Measurements from ENCODE around the gene IL6R.
"Not testable (repeated sequence)": the region's sequence is repeated elsewhere in the genome, so short reads cannot be mapped to it uniquely, and the experiment has no call there.

Gene IL6R

DNA sequence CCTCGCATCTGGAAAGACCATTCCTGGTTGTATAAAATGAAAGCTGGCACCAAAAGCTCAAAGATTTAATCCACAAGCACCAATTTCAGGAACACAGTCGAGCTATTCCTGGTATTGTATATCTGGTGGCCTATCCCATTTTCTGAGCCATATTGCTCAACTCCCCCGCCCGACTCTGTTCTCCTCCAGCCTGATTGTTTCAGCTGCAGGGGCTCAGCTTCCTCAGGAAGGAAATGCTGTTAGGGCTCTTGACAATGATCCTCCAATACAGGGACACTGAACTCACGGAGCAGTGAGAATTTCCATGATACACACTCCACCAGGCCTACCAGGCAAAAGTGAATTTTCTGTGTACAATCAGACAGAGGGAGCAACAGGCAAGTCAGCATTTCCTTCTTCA lies 80.0 kb downstream of the IL6R start:
- no peak for DNase-seq

- no peak for DNase-seq
Observed at GRCh38 chr1:154485910-154486496, 80.9 kb downstream of the IL6R start.

GRCh38 chr1:154486756-154487155 lies 81.6 kb downstream of the IL6R start:
- DNase-seq, result not testable (repeated sequence)

- DNase-seq, result no peak
Observed at GRCh38 chr1:154488922-154489321, 83.8 kb downstream of the IL6R start.

DNA sequence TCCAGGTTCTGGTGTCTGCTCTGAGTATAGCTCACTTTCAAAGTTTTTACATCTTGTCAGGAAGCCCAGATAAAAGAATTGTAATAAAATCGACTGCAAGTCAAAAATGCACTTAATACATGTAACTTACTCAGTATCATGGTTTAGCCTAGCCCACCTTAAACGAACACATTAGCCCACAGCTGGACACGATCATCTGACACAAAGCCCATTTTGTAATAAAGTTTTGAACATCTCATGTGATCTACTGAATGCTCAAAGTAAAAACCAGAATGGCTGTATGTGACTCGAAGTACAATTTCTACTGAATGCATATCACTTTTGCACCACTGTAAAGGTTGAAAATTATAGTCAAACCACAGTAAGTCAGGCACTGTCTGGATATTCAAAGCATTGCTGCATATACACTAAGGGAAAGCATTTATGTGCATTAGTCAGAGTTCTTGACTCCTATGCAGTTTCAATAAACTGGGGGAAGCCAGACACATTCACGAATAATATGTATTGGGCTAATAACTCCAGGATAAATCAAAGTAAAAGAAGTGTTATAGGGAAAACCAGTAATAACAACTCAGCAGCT lies 84.6 kb downstream of the IL6R start:
- no peak for DNase-seq

DNA sequence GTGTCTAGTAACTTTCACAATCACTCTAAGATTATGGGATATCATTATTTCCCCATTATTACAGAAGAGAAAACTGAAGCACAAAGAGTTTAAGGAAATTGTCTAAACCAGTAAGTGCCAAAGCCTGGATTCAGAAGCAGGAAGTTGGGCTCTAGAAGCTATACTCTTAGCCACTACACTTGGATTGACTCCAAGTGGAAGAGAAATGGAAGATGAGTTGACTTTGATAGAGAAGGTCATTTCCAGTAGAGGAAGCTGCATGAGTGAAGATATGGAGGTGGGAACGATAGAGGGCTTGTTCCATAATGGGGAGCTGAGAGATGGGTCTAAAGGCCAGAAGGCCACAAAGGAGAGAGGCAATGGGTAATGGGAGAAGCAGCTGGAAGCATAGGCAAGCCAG lies 85.2 kb downstream of the IL6R start:
- DNase-seq, result no peak

DNA sequence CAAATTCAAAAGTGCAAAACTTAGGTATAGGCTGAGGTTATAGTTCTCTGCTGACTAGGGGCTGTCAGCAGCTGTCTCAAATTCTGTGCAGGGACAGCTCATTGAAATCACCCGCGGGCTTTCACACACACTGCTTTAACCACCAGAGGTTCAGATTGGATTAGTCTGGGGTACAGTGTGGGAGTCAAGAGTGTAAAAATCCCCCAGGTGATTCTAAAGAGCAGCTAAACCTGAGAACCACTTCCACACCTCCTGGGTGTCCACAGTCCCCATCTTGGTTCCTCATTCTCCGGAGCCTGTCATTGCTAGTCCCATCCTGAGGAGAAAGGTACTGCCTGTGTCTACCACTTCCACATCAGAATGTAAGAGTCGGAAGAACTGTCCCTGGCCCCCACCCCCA lies 87.0 kb downstream of the IL6R start:
- DNase-seq, result no peak

- no peak for DNase-seq
Observed at GRCh38 chr1:154493276-154493675, 88.1 kb downstream of the IL6R start.

DNA sequence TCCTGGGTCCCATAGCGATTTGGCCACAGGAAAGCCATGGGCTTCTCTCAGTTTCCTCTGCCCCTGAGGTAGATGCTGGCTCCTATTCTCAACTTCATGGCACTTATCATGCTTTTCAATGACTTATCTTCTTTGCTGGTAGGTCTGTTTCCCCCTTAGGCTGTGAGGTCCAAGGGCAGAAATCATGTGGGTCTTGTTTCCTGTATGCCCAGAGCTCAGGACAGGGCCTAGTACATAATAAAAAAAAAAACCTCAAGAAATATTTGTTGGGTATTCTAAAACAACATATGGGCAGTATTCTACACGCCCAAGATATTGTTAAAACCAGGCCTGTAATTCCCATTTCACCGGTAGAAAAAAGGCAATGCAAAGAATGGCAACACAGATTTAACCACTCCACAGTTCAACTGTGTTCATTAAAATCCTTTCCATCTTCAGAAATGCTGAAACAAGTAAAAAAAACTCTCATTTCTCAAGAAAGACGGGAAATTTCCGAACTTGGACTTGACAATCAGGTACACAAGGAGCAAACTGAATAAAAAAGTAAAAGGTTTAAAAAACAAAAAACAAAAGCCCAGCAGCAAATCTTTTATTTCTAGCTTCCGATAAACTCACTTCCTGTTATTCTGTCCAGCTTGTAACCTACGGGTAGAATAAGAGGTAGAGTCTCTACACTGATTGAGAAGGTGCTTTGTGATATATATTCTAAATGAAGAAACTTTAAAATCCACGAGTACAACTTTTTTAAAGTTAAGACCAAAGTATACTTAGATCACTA lies 90.5 kb downstream of the IL6R start:
- no peak for DNase-seq

DNA sequence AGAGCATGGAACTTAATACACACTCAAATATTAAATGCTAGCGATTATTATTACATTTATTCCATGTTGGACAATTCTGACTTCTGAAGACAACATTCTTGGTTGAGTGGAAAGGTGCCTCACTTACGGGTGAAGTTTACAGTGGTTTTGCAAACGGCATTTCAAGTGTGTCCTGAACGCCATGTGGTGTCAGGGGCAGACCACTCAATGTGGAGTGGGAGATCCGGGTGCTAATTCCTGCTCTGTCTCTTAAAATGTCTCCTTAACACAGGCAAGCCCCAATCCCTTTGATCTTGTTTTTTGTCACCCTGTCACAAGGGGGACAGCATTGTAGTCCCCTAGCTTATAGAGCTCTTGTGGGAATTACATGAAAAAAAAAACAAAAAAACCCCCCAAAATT lies 91.2 kb downstream of the IL6R start:
- DNase-seq, result no peak

- DNase-seq, result no peak
Observed at GRCh38 chr1:154497026-154497806, 92.1 kb downstream of the IL6R start.

DNA sequence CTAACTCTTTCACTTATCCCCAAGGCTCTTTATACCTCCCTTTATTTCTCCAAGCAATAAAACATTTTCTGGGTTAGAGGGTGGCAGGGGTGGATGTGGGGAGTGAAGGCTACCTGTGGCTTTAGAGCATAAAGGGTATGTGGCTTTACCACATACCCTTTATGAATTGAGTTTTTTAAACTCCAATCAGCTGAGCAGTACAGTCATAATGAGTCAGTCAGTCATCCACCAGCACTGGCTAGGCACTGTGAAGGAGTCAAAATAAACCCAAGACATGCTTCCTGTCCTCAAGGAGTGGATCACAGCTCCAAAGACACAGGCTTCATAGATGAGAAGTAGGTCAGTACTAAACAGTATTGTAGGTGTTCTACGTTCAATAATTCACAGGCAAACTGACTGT lies 94.3 kb downstream of the IL6R start:
- no peak for DNase-seq

GRCh38 chr1:154500533-154500932 lies 95.4 kb downstream of the IL6R start:
- no peak for DNase-seq

DNA sequence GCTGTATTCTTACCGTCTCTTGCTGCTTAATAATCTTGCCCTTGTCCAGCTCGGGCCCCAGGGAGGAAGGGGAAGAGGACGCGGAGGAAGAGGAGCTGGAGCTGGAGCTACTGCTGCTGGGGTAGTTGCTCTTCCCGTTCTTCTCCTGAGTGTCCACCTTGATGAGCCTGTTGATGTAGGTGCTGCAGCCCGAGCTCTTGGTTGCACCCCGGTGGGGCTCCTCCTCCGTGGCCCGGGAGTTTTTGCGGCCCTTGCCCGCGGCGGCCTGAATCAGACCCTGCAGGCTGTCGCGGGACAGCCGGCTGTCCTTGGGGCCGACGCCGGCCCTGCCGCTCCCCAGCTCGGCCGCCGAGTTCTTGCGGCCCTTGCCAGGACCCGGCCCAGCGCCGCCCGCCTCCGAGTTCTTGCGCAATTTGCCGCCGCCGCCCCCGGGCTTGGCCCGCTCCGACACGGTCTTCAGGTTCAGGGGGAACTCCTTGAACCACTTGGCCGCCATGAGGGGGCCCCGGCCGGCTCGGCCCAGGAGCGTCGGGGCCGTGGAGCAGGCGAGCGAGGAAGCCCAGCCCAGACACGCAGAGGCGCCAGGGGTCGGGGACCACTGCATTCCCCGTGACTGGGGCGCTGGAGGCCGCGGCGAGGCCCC lies 96.4 kb downstream of the IL6R start:
- DNase-seq, result no peak

- no peak for DNase-seq
Observed at GRCh38 chr1:154502066-154502743, 97.1 kb downstream of the IL6R start, which contains the start of the genes SHE and TDRD10. TSS of gene SHE (minus strand) at chr1:154502412. CDS start at chr1:154502026, 386 bp downstream. TSS of gene TDRD10 (plus strand) at chr1:154502219. CDS start at chr1:154506904, 4,685 bp downstream.

DNA sequence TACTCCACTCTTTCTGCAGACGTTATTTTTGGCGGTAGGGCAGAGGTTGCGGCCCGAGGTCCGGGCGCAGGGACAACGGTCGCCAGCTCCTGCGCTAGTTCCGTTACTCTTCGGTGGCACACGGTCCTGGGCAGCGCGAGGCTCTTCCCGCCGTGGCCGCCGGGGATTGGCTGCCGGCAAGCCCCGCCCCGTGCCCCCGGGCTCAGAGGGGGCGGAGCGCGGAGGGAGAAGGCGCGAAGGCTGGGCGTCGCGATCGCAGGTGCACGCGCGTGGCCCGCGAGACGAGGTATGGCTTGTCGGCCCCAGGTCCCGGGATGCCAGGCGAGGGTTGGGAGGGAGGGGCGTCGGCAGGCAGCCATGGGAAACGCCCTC lies 97.6 kb downstream of the IL6R start:
- DNase-seq, result no peak

- no peak for DNase-seq
Observed at GRCh38 chr1:154503898-154504297, 98.8 kb downstream of the IL6R start.

GRCh38 chr1:154512760-154513159 lies 107.6 kb downstream of the IL6R start:
- DNase-seq, result no peak

- DNase-seq, result no peak
Observed at GRCh38 chr1:154514066-154514553, 109.0 kb downstream of the IL6R start.

DNA sequence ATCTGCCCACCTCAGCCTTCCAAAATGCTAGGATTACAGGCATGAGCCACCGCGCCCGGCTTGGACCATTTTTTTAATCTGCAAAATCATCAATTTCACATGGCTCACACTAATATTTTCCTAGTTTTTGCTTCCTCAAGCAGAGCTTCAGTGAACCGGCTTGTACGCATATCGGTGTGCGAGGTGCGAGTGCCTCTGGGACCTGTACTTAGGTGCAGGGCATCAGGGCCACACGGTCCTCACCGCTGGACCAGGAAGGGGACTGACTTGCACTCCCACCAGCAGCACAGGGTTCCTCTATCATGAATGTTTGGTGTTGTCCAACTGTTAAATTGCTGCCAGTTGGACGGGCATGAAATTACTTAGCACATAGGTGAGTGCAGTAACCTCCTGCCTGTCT lies 112.5 kb downstream of the IL6R start:
- no peak for DNase-seq
